Endothelial cell of umbilical vein (primary cell): ENCODE measurements around the gene DEXI. TPM values are rescaled to one million over a fixed set of nuclear protein-coding genes. Genes with fewer than 3 reads are reported as not detected.

ENCODE experiments used
- BruUV-seq: library from RNA; stranded (reverse); fragments of 400-500 nt; replicated peaks from 2 replicates; lab custom pipeline; 2021; lab: Mats Ljungman, UMichigan
- CTCF ChIA-PET: fragments of 300-600, 350-600 bp; sonication (Branson Sonifier 250); formaldehyde crosslinking; loops from one replicate; lab custom pipeline; 2021; ENCODE audit warnings: antibody characterized with exemption, inconsistent platforms; lab: Charles Lee
- POLR2A ChIA-PET: fragments of 300-600, 350-600 bp; sonication (Branson Sonifier 250); formaldehyde crosslinking; loops from one replicate; lab custom pipeline; 2021; ENCODE audit warnings: antibody characterized with exemption, inconsistent platforms; lab: Charles Lee
- DNase-seq: peaks from one replicate; pipeline ENCODE4 v3.0.0-alpha.2; 2011; ENCODE audit warnings: low read depth, low spot score
- FAIRE-seq: peaks from 2 replicates; lab custom pipeline; 2011; peaks lifted over from hg19 to GRCh38; lab: Jason Lieb, UNC
- H2AFZ ChIP-seq: 2 replicates; pipeline ENCODE4 v1.6.0; 2012; ENCODE audit warnings: low read depth, low read length, control low read depth, inconsistent platforms
- H3K27ac ChIP-seq: 2 replicates; pipeline ENCODE4 v1.5.1; 2011; ENCODE audit warnings: low read depth, mild to moderate bottlenecking, control low read depth, low read length, moderate library complexity; ENCODE audit not compliant: insufficient read depth
- H3K27me3 ChIP-seq, 2 experiments: 2 replicates each; pipeline versions ENCODE4 v1.6.0 to v1.6.1; 2011; ENCODE audit warnings: low read length in 2 of 2, mixed read lengths in 1 of 2; ENCODE audit not compliant: control insufficient read depth in 2 of 2, insufficient read depth in 2 of 2
- H3K36me3 ChIP-seq, 2 experiments: 2 replicates in 1 of 2; 3 replicates in 1 of 2; pipeline ENCODE4 v1.5.1; 2011; ENCODE audit warnings: low read length in 2 of 2, mild to moderate bottlenecking in 1 of 2, moderate library complexity in 1 of 2; ENCODE audit not compliant: control insufficient read depth in 2 of 2, insufficient read depth in 2 of 2; ENCODE audit errors: extremely low read depth in 1 of 2
- H3K4me1 ChIP-seq: 3 replicates; pipeline ENCODE4 v1.5.1; 2011; ENCODE audit warnings: mild to moderate bottlenecking, low read length; ENCODE audit not compliant: control insufficient read depth, insufficient read depth; ENCODE audit errors: extremely low read depth
- H3K4me2 ChIP-seq: 2 replicates; pipeline ENCODE4 v1.6.1; 2011; ENCODE audit warnings: low read length, control low read depth, mixed read lengths; ENCODE audit not compliant: insufficient read depth
- H3K4me3 ChIP-seq, 3 experiments: fragments of 200-600 bp in 1 of 3; sonication (generic), shearing (Covaris generic) in 1 of 3; replicated peaks in 1 of 3; 2 replicates each; pipeline ENCODE4 v1.5.1; 2011 to 2016; ENCODE audit warnings: control low read depth in 3 of 3, low read length in 3 of 3, mild to moderate bottlenecking in 2 of 3, inconsistent platforms in 1 of 3, low read depth in 1 of 3, moderate library complexity in 1 of 3; ENCODE audit not compliant: insufficient read depth in 1 of 3
- H3K79me2 ChIP-seq: 2 replicates; pipeline ENCODE4 v1.6.0; 2012; ENCODE audit warnings: low read length, inconsistent platforms; ENCODE audit not compliant: control insufficient read depth, insufficient read depth
- H3K9ac ChIP-seq: replicated peaks from 2 replicates; pipeline ENCODE3; 2011; ENCODE audit warnings: low read length, control low read depth; ENCODE audit not compliant: insufficient read depth; ENCODE audit errors: extremely low read depth
- H3K9me1 ChIP-seq: replicated peaks from 3 replicates; pipeline ENCODE4 v1.6.0; 2011; ENCODE audit warnings: mild to moderate bottlenecking, low read length; ENCODE audit not compliant: control insufficient read depth, insufficient read depth; ENCODE audit errors: extremely low read depth
- H3K9me3 ChIP-seq: replicated peaks from 2 replicates; pipeline ENCODE4 v1.5.1; 2012; ENCODE audit warnings: low read length, inconsistent platforms; ENCODE audit not compliant: control insufficient read depth, insufficient read depth
- H4K20me1 ChIP-seq: replicated peaks from 2 replicates; pipeline ENCODE3; 2011; ENCODE audit warnings: mild to moderate bottlenecking, low read length; ENCODE audit not compliant: control insufficient read depth, insufficient read depth; ENCODE audit errors: extremely low read depth
- CTCF ChIP-seq, 2 donors: IDR thresholded peaks; 1 replicate in 1 of 2; 2 replicates in 1 of 2; pipeline ENCODE4 v1.5.1; 2011; ENCODE audit warnings: low read length in 2 of 2, mild to moderate bottlenecking in 2 of 2, moderate library complexity in 2 of 2, control low read depth in 1 of 2, inconsistent platforms in 1 of 2, low read depth in 1 of 2; ENCODE audit not compliant: insufficient read depth in 1 of 2; ENCODE audit errors: extremely low read depth in 1 of 2
- EZH2 ChIP-seq: IDR thresholded peaks from 2 replicates; pipeline ENCODE4 v1.6.1; 2012; ENCODE audit warnings: borderline replicate concordance, low read depth, mild to moderate bottlenecking, moderate library complexity, low read length, inconsistent platforms; ENCODE audit not compliant: severe bottlenecking
- FOS ChIP-seq: IDR thresholded peaks from 2 replicates; pipeline ENCODE4 v1.6.1; 2011; ENCODE audit warnings: mild to moderate bottlenecking, low read length, moderate library complexity, borderline replicate concordance; ENCODE audit not compliant: insufficient read depth
- GATA2 ChIP-seq: IDR thresholded peaks from 2 replicates; pipeline ENCODE4 v1.7.0; 2011; ENCODE audit warnings: low read depth, mild to moderate bottlenecking, moderate library complexity, mixed read lengths, low read length; ENCODE audit not compliant: insufficient read length, insufficient read depth
- JUN ChIP-seq: IDR thresholded peaks from 2 replicates; pipeline ENCODE4 v1.6.1; 2011; ENCODE audit warnings: borderline replicate concordance, low read depth; ENCODE audit not compliant: insufficient read length, insufficient read depth
- MAX ChIP-seq: IDR thresholded peaks from 2 replicates; pipeline ENCODE4 v1.6.1; 2011; ENCODE audit not compliant: insufficient read depth, insufficient read length
- MYC ChIP-seq: IDR thresholded peaks from one replicate; pipeline ENCODE4 v1.6.1; 2011; ENCODE audit warnings: mild to moderate bottlenecking, low read depth, low read length
- POLR2A ChIP-seq: IDR thresholded peaks from 2 replicates; pipeline ENCODE4 v1.6.1; 2012; ENCODE audit warnings: low read depth, mild to moderate bottlenecking, control low read depth, low read length
- POLR2AphosphoS5 ChIP-seq: IDR thresholded peaks from 2 replicates; pipeline ENCODE4 v1.6.1; 2012; ENCODE audit warnings: low read depth, mild to moderate bottlenecking, control low read depth, low read length, moderate library complexity; ENCODE audit not compliant: insufficient read depth
- dilution Hi-C: fragments of 300-500 bp; cut with MboI; formaldehyde crosslinking; loops from one replicate; pipeline ENCODE4 v1.15.0; 2019; ENCODE audit warnings: low sequenced_read_pairs; ENCODE audit not compliant: extremely low pct_ligation_motif_present
- intact Hi-C: fragments of 100-400 bp; cut with micrococcal nuclease; formaldehyde crosslinking; loops from one replicate; pipeline ENCODE4 v1.10.0; 2022
- polyA plus RNA-seq, 4 experiments: library from polyadenylated mRNA; depleted of rRNA in 3 of 4; stranded (reverse) in 3 of 4; unstranded in 1 of 4; fragments of >200 nt; gene quantifications; 2 replicates each; pipeline versions ENCODE4 v1.2.1 to v1.2.3, GENCODE V29; 2011 to 2012; ENCODE audit warnings: missing spikeins in 1 of 4
- total RNA-seq: library from RNA; stranded (reverse); gene quantifications from 2 replicates; pipeline ENCODE4 v1.2.3, GENCODE V29; 2021

The DEXI gene
- total and polyA plus RNA-seq, 2 donors (not counting 3 experiments of a cell fraction or from before 2014, with no cell fraction given): 32.8 to 69.5 TPM

- H3K4me3 ChIP-seq: no peak overlapping the region
- no peak overlapping the region for H3K4me2 ChIP-seq
- no peak overlapping the region for H3K27ac ChIP-seq
- H3K9me1 ChIP-seq: no peaks in the 10 kb centered on the region
- dilution Hi-C loops: no loop called here
- no peaks in the 10 kb centered on the region for H3K27me3 ChIP-seq
- peaks cover 0 to 11% of the 10 kb centered on the region in 2 experiments for H3K36me3 ChIP-seq
- no peaks in the 10 kb centered on the region for H3K4me1 ChIP-seq
- H3K9me3 ChIP-seq: no peaks in the 10 kb centered on the region
- H3K9ac ChIP-seq: no peak overlapping the region
- TF ChIP-seq POLR2A: no peak
- TF ChIP-seq FOS: no peak
- no peak for TF ChIP-seq CTCF (IDR thresholded peaks at IDR 0.05; ENCODE audit: extremely low read depth in 1 of 2, insufficient read depth in 1 of 2, low read depth in 1 of 2, low read length in 2 of 2)
- TF ChIP-seq EZH2: no peak
- TF ChIP-seq MAX: no peak
- TF ChIP-seq POLR2AphosphoS5: no peak
- no peak for TF ChIP-seq GATA2
- TF ChIP-seq JUN: no peak
- no peak for TF ChIP-seq MYC
- no peak overlapping the region for H2AFZ ChIP-seq
- no peaks in the 10 kb centered on the region for H4K20me1 ChIP-seq
- ChIA-PET CTCF (interaction anchor here (1.0 kb wide), 1 partner anchor 13 kb away, joined by 3 read pairs; no protein-coding TSS in a partner anchor), POLR2A (no interaction called here)
- FAIRE-seq (no peak), DNase-seq (no peak)
- no TSS peak for BruUV-seq
- H3K79me2 ChIP-seq: no peaks in the 10 kb centered on the region
- intact Hi-C loops: no loop called here
Measured at GRCh38 chr16:10976634-10977033, 34.4 kb upstream of the DEXI start.
